K562 (cell line): Measurements from ENCODE around the gene COL1A1. TPM values are rescaled to one million over a fixed set of nuclear protein-coding genes. Genes with fewer than 3 reads are reported as not detected.

Experiments
- ATAC-seq: fragments of 200-7000 bp; cut with Tn5 transposase; 3 replicates; pipeline ENCODE4 v1.9.1; 2020; ENCODE audit warnings: moderate library complexity
- BruUV-seq: library from RNA; stranded (reverse); fragments of 400-500 nt; replicated peaks from 2 replicates; lab custom pipeline; 2021; lab: Mats Ljungman, UMichigan
- CTCF ChIA-PET: fragments of 300-600 bp; formaldehyde crosslinking; extraction: SDS; loops from one replicate; lab custom pipeline; 2021; ENCODE audit warnings: low intra/inter-chr PET ratio; lab: Yijun Ruan, JAX
- POLR2A ChIA-PET: fragments of 300-600, 350-650 bp; sonication (Branson Sonifier 250); formaldehyde crosslinking; extraction: SDS; loops from one replicate; lab custom pipeline; 2021; ENCODE audit warnings: antibody characterized with exemption, inconsistent platforms; lab: Yijun Ruan, JAX
- DNase-seq, 4 experiments: peaks; one replicate each; pipeline versions ENCODE4 v3.0.0 to v3.0.0-alpha.2; 2011 to 2018; ENCODE audit warnings: low spot score in 3 of 4, mixed read lengths in 3 of 4; ENCODE audit errors: extremely low read depth in 1 of 4
- FAIRE-seq: peaks from 2 replicates; lab custom pipeline; 2011; peaks lifted over from hg19 to GRCh38; lab: Jason Lieb, UNC
- H2AFZ ChIP-seq: 2 replicates; pipeline ENCODE4 v1.6.0; 2011; ENCODE audit warnings: low read depth, low read length, control low read depth, inconsistent platforms
- H3K27ac ChIP-seq: fragments of 200-600 bp; 3 replicates; pipeline ENCODE4 v1.8.0; 2011; ENCODE audit warnings: low read depth, mild to moderate bottlenecking, control low read depth, inconsistent platforms, low read length, moderate library complexity, mixed read lengths; ENCODE audit errors: extremely low read depth
- H3K27me3 ChIP-seq, 2 experiments: fragments of 300-600 bp in 1 of 2; 2 replicates in 1 of 2; 3 replicates in 1 of 2; pipeline versions ENCODE4 v1.6.0 to v1.8.0; 2011; ENCODE audit warnings: inconsistent platforms in 2 of 2, low read length in 2 of 2, mild to moderate bottlenecking in 1 of 2, mixed read lengths in 1 of 2, moderate library complexity in 1 of 2; ENCODE audit not compliant: control insufficient read depth in 2 of 2, insufficient read depth in 2 of 2
- H3K36me3 ChIP-seq: fragments of 300-600 bp; 3 replicates; pipeline ENCODE4 v1.8.0; 2011; ENCODE audit warnings: mild to moderate bottlenecking, low read length, inconsistent platforms; ENCODE audit not compliant: control insufficient read depth, insufficient read depth
- H3K4me1 ChIP-seq, 2 experiments: fragments of 200-600 bp in 1 of 2; replicated peaks in 1 of 2; 2 replicates in 1 of 2; 3 replicates in 1 of 2; pipeline versions ENCODE4 v1.5.1 to v1.8.0; 2011; ENCODE audit warnings: inconsistent platforms in 2 of 2, low read length in 2 of 2, mild to moderate bottlenecking in 1 of 2, mixed read lengths in 1 of 2, moderate library complexity in 1 of 2; ENCODE audit not compliant: control insufficient read depth in 2 of 2, insufficient read depth in 2 of 2
- H3K4me2 ChIP-seq: 2 replicates; pipeline ENCODE4 v1.6.1; 2011; ENCODE audit warnings: low read length, control low read depth, inconsistent platforms, mixed read lengths; ENCODE audit not compliant: insufficient read depth
- H3K4me3 ChIP-seq: fragments of 200-600 bp; sonication (generic), shearing (Covaris generic); 2 replicates; pipeline ENCODE4 v1.5.1; 2016; ENCODE audit warnings: control low read depth, inconsistent platforms
- H3K79me2 ChIP-seq: fragments of 200-600 bp; 3 replicates; pipeline ENCODE4 v1.8.0; 2011; ENCODE audit warnings: low read length, inconsistent platforms; ENCODE audit not compliant: control insufficient read depth, insufficient read depth
- H3K9ac ChIP-seq, 2 experiments: 2 replicates each; pipeline versions ENCODE4 v1.6.0 to v1.6.1; 2011; ENCODE audit warnings: low read depth in 2 of 2, low read length in 2 of 2, control low read depth in 1 of 2, inconsistent platforms in 1 of 2, mild to moderate bottlenecking in 1 of 2, mixed read lengths in 1 of 2; ENCODE audit not compliant: insufficient read depth in 1 of 2
- H3K9me1 ChIP-seq: one replicate; pipeline ENCODE4 v1.6.0; 2011; ENCODE audit warnings: inconsistent platforms, mild to moderate bottlenecking, low read length, moderate library complexity; ENCODE audit not compliant: control insufficient read depth, insufficient read depth
- H3K9me3 ChIP-seq: replicated peaks from 2 replicates; pipeline ENCODE4 v1.5.1; 2011; ENCODE audit warnings: low read depth, low read length, inconsistent platforms; ENCODE audit not compliant: control insufficient read depth, insufficient read depth
- H4K20me1 ChIP-seq: replicated peaks from 2 replicates; pipeline ENCODE4 v1.6.1; 2011; ENCODE audit warnings: low read length, inconsistent platforms, mixed read lengths; ENCODE audit not compliant: control insufficient read depth, insufficient read depth
- CHCHD3 ChIP-seq: fragments of 250-450 bp; sonication (Bioruptor Pico); IDR thresholded peaks from 2 replicates; pipeline ENCODE4 v2.1.2; 2022; ENCODE audit warnings: mild to moderate bottlenecking
- EHMT2 ChIP-seq: fragments of 450-650 bp; IDR thresholded peaks from 2 replicates; pipeline ENCODE4 v1.6.1; 2018; ENCODE audit warnings: antibody characterized with exemption
- POLR2A ChIP-seq: fragments of 450-650 bp; conservative IDR thresholded peaks from 2 replicates; pipeline ENCODE4 v1.6.1; 2016
- POLR2AphosphoS5 ChIP-seq: IDR thresholded peaks from 2 replicates; pipeline ENCODE4 v1.6.1; 2011; ENCODE audit warnings: mild to moderate bottlenecking, low read depth, low read length, moderate library complexity; ENCODE audit not compliant: control insufficient read depth, insufficient read depth
- RFX5 ChIP-seq: IDR thresholded peaks from 2 replicates; pipeline ENCODE4 v1.6.1; 2011; ENCODE audit warnings: low read depth, mild to moderate bottlenecking, improper control_type of control experiment, low read length
- ZNF212 ChIP-seq: fragments of 450-650 bp; formaldehyde crosslinking; IDR thresholded peaks from 2 replicates; pipeline ENCODE4 v1.4.0; 2020; ENCODE audit warnings: mild to moderate bottlenecking
- WGBS: fragments of 100-300 bp; shearing (Covaris generic); methylation state at CpG from one replicate; pipeline ENCODE4 v1.1.6; 2016; ENCODE audit warnings: low coverage, mixed read lengths; ENCODE audit not compliant: insufficient coverage; ENCODE audit errors: missing lambda C conversion rate; 5-methylcytosine and 5-hydroxymethylcytosine counted together
- in situ Hi-C: fragments of 300-500 bp; cut with MboI; formaldehyde crosslinking; loops from 4 replicates; pipeline ENCODE4 v1.15.0; 2018; ENCODE audit warnings: inconsistent platforms, mixed read lengths
- intact Hi-C: fragments of 100-400 bp; cut with micrococcal nuclease; formaldehyde crosslinking; loops from 2 replicates; pipeline ENCODE4 v1.14.2; 2022
- polyA plus RNA-seq, 8 experiments: library from polyadenylated mRNA; depleted of rRNA in 4 of 8; stranded (reverse) in 5 of 8; unstranded in 3 of 8; fragments of >200 nt; fragmentation: Nextera tagmentation in 2 of 8; fragmentation: Illumina TruSeq in 1 of 8; extraction: Ambion mirVana in 2 of 8; extraction: Trizol in 1 of 8; gene quantifications; 2 replicates each; pipeline versions ENCODE4 v1.2.1 to v1.2.3, GENCODE V29; 2011 to 2014; ENCODE audit warnings: inconsistent platforms in 1 of 8, missing spikeins in 1 of 8
- total RNA-seq, 7 experiments: library from RNA; depleted of rRNA in 6 of 7; stranded (reverse); fragments of >200 nt in 6 of 7; fragmentation: Illumina TruSeq in 2 of 7; extraction: Trizol in 2 of 7; gene quantifications; 2 replicates each; pipeline versions ENCODE4 v1.2.1 to v1.2.3, GENCODE V29; 2011 to 2021; ENCODE audit warnings: low replicate concordance in 1 of 7
- TF ChIP-seq, protein P1 (sequence below): fragments of 450-650 bp; IDR thresholded peaks from 2 replicates; pipeline ENCODE4 v1.6.1; 2016; ENCODE audit warnings: low read depth
- TF ChIP-seq, protein P2 (sequence below), 2 experiments: IDR thresholded peaks; 2 replicates each; pipeline ENCODE4 v1.6.1; 2012; ENCODE audit warnings: improper control_type of control experiment in 2 of 2, low read depth in 2 of 2, low read length in 2 of 2, borderline replicate concordance in 1 of 2

COL1A1 gene
- total and polyA plus RNA-seq, 9 of the 15 experiments (the other 6 are each of a cell fraction or from before 2014, with no cell fraction given) = 0.04 to 3.4 (median 0.18) TPM

DNA sequence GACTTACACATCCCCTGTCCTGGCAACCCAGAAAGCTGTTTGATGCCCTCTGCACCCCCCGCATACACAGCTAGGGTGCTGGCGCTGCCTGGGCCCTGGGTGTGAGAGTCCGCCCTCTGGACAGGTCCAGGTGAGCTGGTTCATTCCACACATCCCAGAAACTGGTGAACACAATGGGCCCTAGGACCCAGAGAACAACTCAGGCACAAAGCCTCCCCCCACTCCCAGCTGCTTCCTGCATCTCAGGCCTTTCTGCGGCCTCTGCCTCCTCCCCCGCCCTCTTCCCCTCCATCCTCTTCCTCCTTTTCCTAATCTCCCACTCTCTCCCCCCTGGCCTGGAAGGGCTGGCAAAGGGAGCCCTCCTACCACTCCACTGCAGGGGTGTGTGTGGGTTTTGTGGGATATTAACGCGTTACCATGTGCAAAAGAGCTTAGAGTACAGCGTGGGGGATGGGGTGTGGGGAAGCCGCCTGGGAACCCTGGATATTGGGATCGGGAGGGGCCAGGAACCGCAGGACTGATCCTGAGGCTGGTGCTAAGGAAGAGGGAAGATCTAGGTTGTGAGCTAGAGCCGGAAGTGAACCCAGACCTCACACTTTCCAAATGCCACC lies 49.4 kb downstream of the COL1A1 start:
- BruUV-seq = no TSS peak
- H3K4me3 ChIP-seq = peak overlapping the region; percentile 67
- H3K27me3 ChIP-seq = no peaks in the 10 kb centered on the region
- peaks cover 5% of the 10 kb centered on the region for H3K9me1 ChIP-seq
- 3% methylated on average over 9 of the region's 12 CpGs for WGBS
- peaks cover 45 to 87% of the 10 kb centered on the region in 2 experiments for H3K4me1 ChIP-seq
- intact Hi-C loops = loop anchor here (1.0 kb wide), 1 partner anchor 9 kb away; no protein-coding TSS in a partner anchor
- ChIA-PET POLR2A (interaction anchor here (0.6 to 1.1 kb wide), 4 partner anchors 9 to 154 kb away, joined by 3 read pairs; no protein-coding TSS in a partner anchor), CTCF (no interaction called here)
- FAIRE-seq = peak; percentile 88
- peak overlapping the region; percentile 92 for H3K4me2 ChIP-seq
- peak overlapping the region; percentile 87 for H3K27ac ChIP-seq
- H2AFZ ChIP-seq = peak overlapping the region; percentile 81
- no peaks in the 10 kb centered on the region for H3K9me3 ChIP-seq
- ATAC-seq = peak; percentile 76
- peak overlapping the region; percentile 67 to 97 for H3K9ac ChIP-seq
- peaks cover 12% of the 10 kb centered on the region; the same call in 1 of the 3 replicates for H3K36me3 ChIP-seq
- in situ Hi-C loops = no loop called here
- DNase-seq = peak; percentile 64 to 92 (median 76)
- H4K20me1 ChIP-seq = peaks cover 5% of the 10 kb centered on the region; the same call in 1 of the 2 replicates
- H3K79me2 ChIP-seq = peaks cover 50% of the 10 kb centered on the region
- TF ChIP-seq ZNF212 (CRISPR knock-in tag) (no peak), RFX5 (no peak), POLR2AphosphoS5 (no peak), EHMT2 (no peak), CHCHD3 (no peak), POLR2A (no peak; the same call in 1 of the 2 replicates)
- TF ChIP-seq, protein P1, sequence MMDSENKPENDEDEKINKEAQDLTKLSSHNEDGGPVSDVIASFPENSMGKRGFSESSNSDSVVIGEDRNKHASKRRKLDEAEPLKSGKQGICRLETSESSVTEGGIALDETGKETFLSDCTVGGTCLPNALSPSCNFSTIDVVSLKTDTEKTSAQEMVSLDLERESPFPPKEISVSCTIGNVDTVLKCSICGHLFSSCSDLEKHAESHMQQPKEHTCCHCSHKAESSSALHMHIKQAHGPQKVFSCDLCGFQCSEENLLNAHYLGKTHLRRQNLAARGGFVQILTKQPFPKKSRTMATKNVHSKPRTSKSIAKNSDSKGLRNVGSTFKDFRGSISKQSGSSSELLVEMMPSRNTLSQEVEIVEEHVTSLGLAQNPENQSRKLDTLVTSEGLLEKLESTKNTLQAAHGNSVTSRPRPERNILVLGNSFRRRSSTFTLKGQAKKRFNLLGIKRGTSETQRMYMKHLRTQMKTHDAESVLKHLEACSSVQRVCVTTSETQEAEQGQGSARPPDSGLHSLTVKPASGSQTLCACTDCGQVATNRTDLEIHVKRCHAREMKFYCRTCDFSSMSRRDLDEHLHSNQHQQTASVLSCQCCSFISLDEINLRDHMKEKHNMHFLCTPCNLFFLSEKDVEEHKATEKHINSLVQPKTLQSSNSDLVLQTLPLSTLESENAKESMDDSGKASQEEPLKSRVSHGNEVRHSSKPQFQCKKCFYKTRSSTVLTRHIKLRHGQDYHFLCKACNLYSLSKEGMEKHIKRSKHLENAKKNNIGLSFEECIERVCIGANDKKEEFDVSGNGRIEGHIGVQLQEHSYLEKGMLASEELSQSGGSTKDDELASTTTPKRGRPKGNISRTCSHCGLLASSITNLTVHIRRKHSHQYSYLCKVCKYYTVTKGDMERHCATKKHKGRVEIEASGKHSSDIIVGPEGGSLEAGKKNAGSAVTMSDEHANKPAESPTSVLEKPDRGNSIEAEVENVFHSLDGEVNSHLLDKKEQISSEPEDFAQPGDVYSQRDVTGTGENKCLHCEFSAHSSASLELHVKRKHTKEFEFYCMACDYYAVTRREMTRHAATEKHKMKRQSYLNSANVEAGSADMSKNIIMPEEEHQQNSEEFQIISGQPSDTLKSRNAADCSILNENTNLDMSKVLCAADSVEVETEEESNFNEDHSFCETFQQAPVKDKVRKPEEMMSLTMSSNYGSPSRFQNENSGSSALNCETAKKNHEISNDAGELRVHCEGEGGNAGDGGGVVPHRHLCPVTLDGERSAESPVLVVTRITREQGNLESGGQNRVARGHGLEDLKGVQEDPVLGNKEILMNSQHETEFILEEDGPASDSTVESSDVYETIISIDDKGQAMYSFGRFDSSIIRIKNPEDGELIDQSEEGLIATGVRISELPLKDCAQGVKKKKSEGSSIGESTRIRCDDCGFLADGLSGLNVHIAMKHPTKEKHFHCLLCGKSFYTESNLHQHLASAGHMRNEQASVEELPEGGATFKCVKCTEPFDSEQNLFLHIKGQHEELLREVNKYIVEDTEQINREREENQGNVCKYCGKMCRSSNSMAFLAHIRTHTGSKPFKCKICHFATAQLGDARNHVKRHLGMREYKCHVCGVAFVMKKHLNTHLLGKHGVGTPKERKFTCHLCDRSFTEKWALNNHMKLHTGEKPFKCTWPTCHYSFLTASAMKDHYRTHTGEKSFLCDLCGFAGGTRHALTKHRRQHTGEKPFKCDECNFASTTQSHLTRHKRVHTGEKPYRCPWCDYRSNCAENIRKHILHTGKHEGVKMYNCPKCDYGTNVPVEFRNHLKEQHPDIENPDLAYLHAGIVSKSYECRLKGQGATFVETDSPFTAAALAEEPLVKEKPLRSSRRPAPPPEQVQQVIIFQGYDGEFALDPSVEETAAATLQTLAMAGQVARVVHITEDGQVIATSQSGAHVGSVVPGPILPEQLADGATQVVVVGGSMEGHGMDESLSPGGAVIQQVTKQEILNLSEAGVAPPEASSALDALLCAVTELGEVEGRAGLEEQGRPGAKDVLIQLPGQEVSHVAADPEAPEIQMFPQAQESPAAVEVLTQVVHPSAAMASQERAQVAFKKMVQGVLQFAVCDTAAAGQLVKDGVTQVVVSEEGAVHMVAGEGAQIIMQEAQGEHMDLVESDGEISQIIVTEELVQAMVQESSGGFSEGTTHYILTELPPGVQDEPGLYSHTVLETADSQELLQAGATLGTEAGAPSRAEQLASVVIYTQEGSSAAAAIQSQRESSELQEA = no peak
- TF ChIP-seq, protein P2, sequence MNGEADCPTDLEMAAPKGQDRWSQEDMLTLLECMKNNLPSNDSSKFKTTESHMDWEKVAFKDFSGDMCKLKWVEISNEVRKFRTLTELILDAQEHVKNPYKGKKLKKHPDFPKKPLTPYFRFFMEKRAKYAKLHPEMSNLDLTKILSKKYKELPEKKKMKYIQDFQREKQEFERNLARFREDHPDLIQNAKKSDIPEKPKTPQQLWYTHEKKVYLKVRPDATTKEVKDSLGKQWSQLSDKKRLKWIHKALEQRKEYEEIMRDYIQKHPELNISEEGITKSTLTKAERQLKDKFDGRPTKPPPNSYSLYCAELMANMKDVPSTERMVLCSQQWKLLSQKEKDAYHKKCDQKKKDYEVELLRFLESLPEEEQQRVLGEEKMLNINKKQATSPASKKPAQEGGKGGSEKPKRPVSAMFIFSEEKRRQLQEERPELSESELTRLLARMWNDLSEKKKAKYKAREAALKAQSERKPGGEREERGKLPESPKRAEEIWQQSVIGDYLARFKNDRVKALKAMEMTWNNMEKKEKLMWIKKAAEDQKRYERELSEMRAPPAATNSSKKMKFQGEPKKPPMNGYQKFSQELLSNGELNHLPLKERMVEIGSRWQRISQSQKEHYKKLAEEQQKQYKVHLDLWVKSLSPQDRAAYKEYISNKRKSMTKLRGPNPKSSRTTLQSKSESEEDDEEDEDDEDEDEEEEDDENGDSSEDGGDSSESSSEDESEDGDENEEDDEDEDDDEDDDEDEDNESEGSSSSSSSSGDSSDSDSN (IDR thresholded peaks at IDR 0.05; ENCODE audit: borderline replicate concordance in 1 of 2, low read depth in 2 of 2, low read length in 2 of 2) = no peak
